Measurements from ENCODE around the gene PLXNB1.

The PLXNB1 gene

DNA sequence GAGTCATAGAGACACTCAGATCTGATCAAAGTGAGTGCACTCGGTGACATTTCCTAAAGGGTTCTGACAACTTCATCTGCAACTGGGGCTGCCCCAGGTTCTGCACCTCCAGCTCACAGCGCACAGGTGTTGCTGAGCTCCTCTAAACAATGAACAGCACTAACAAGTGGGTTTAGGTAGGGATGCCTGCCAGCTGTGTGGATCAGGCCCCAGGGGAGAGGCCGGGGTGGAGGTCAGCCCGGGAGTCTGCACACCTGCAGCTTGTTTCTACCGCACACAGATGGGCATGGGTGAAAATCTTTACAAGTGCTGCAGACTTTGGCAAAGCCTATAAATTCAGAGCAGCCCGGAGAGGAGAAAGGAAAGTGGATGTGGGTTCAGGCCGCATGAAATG is 57.5 kb downstream of the PLXNB1 start:
- DNase-seq (ENCODE audit: low read depth in 1 of 2, low spot score in 1 of 2): no peak

DNA sequence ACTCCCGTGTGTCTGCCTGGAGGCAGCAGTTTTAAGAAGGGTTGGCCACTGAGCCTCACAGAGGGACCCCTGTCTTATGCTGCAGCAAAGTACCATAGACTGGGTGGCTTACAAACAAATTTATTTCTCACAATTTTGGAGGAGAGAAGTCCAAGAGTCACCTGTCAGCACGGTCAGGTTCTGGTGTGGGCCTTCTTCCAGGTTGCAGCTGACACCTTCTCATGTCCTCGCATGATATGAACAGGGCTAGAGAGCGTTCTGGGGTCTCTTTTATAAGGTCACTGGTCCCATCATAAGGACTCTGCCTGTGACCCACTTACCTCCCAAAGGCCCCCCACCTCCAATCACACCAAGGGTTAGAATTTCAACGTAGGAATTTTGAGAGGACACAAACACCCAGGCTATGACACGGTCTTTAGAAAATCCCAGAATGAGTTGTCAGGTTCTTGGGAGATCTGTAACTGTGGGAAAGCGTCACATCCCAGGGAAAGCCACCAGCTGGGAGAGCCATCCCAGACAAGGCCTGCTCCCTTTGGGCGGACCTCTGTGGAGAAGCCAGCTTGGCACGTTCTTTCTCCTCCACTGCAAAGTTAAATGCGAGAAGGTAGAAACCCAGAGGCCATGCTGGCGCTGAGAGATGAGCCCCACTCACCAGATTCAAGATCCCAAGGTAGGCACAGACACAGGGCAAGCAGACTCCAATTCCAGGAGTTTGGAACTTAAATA is 58.1 kb downstream of the PLXNB1 start, which contains the start of gene FBXW12:
Gene FBXW12 (plus strand): TSS at position 569 of the 726 bp plus-strand sequence. CDS start 549 bp downstream, outside the sequence.
- no peak for DNase-seq (ENCODE audit: low read depth in 1 of 2, low spot score in 1 of 2)

DNA sequence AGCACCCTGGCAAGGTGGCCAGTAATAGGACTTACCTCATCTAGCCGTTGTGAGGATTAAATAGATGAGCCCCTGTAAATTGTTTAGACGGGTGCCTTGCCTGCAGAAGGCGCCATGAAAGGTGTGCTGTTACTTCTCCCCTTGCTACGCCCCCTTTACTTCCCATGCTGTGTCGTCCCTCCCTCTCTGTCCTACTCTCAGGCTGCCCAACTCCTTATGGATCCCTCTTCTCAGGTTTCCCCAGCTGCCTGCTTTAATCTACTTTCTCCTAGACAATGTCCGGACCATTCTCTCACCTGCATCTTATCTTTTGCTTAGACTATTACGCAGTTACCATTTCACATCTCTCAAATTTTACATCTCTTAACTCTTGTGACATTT is 59.6 kb downstream of the PLXNB1 start:
- no peak for DNase-seq (ENCODE audit: low read depth in 1 of 2, low spot score in 1 of 2)

DNA sequence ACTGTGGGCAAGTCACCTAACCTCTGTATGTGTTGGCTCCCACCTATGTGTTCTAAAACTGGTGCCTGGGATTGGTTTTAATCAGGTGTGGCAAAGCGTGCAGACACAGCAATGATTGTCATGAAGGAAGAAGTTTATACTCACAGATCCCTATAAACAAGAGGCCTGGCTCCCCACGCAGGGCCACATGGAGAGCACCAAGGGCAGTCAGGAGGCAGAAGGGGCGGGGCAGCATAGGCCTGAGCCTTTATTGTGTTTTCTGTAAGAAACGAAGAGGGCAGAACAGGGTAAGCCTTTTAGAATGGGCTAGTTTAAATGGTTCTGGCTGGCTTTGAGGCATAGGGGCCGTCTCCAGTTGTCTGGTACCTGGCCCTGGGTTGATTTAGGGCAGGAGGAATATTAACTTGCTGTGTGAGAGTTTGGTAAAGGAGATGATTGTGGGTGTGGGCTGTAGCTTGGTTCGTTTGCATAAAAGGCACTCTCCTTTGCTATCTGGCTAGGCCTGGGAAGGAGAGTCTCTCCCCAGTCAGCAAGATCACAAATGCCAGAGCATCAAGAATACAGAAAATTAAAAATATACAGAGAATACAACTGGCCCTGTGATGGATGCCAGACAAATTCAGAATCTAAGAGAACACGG is 60.1 kb downstream of the PLXNB1 start:
- DNase-seq (ENCODE audit: low read depth in 1 of 2, low spot score in 1 of 2): no peak

DNA sequence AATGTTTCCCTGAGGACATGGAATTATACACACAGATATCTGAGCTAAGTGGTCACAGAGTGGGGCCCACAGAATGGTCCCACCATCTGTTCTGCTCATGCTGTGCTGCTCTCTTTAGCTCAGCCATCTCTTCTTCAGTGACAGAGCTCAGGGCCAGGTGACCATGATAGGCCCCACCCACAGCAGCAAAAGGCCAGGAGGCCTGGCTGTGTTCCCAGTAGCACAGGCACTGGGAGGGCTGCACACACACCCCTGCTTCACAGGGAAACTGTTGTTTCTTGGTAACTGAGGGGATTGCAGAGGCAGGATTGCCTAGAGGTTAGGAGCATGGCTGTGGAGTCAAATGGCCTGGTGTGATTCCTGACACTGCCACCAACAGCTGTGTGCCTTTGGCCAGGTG is 62.7 kb downstream of the PLXNB1 start:
- no peak for DNase-seq (ENCODE audit: low read depth in 1 of 2, low spot score in 1 of 2)

DNA sequence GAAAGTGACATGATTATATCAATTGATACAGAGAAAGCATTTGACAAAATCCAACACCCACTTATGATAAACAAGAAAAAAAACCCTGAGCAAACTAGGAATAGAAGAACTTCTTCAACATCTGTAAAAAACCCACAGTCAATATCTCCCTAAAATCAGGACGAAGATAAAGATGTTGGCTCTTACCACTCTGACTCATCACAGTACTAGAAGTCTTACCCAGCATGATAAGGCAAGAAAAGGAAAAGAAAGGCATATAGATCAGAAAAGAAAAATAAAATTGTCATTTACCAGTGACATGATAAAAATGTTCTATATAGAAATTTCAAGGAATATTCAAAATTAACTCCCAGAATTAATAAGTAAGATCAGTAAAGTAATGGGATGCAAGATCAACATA is 65.0 kb downstream of the PLXNB1 start:
- DNase-seq (ENCODE audit: low read depth in 1 of 2, low spot score in 1 of 2): no peak

DNA sequence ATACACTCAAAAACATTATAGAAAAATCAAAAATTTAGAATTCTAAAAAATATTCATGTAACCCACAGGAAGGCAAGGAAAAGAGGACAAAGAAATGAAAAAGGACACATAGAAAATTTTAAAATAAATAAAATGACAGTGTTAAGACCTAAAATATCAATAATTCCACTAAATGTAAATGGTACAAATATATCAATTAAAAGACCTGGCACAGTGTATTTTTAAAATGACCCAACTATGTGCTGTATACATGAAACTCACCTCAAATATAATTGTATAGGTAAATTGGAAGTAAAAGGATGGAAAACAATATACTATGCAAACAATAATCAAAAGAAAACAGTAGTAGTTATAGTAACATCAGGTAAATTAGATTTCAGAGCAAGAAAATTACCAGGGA is 68.0 kb downstream of the PLXNB1 start:
- DNase-seq (ENCODE audit: low read depth in 1 of 2, low spot score in 1 of 2): no peak

DNA sequence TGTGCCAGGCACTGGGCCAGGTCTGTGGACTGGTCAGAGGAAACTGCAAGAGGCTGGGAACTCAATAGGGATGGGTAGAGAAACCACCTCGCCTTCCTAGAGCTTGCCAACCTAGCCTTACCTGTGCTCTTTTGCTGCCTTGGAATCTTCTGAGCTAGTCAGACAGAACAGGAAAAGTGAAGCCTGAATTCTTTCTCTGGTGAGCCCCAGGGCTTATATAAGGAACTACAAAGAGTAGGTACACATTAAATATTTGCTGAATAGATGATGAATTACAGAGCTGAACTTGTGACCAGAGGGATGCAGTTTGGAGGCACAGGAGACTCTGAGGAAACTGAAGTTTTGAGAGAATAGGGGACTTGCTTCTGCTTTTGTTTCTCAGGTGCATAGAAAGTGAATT is 73.5 kb downstream of the PLXNB1 start:
- no peak for DNase-seq (ENCODE audit: low read depth in 1 of 2, low spot score in 1 of 2)

DNA sequence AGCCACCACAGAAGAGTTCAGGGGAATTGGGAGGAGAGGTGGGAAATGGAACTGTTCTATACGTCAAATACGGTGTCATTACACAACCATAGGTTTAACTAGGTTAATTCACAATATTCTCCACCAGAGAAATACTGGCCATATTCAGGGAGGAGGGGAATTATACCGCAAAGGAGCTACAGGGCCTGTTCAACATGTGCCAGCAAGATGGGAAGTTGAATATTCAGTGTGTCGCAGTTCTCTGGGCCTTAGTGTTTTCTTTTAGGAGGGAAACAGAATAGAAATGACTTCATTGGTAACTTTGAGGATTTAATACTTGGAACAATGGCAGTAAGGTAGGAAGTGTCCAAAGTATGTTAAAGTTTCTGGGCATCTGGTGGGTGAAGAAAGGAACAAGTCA is 75.9 kb downstream of the PLXNB1 start:
- no peak for DNase-seq (ENCODE audit: low read depth in 1 of 2, low spot score in 1 of 2)
